HG02852 (cell line): Measurements from ENCODE around the gene CBX3.
"Not testable (repeated sequence)": the region's sequence is repeated elsewhere in the genome, so short reads cannot be mapped to it uniquely, and the experiment has no call there.

Experiments used
- ATAC-seq: cut with Tn5 transposase; IDR thresholded peaks from one replicate; pipeline ENCODE4 v1.9.1; 2021; ENCODE audit warnings: mild to moderate bottlenecking, moderate library complexity; ENCODE audit not compliant: unreplicated experiment

Gene CBX3

GRCh38 chr7:26201247-26202018 lies at the start of gene CBX3:
TSS of gene CBX3 (plus strand) at chr7:26201745. CDS start at chr7:26202999, 1,254 bp downstream.
- ATAC-seq = peak; percentile 36

GRCh38 chr7:26151953-26152781 lies 49.4 kb upstream of the CBX3 start, which contains the start of gene NFE2L3:
TSS of gene NFE2L3 (plus strand) at chr7:26152198. CDS start at chr7:26152499, 301 bp downstream.
- peak; percentile 64 for ATAC-seq

DNA sequence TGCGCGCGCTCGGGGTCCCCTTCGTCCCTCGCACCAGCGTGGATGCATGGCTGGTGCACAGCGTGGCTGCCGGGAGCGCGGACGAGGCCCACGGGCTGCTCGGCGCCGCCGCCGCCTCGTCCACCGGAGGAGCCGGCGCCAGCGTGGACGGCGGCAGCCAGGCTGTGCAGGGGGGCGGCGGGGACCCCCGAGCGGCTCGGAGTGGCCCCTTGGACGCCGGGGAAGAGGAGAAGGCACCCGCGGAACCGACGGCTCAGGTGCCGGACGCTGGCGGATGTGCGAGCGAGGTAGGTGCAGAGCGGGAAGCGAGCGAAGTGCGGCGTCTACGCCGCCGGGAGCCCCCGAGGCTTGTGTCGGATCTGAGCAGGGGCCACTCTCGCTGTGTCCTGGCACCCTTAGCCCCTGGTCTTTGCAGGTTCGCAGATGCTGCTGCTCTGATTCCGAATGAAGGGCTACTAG lies 48.7 kb upstream of the CBX3 start:
- ATAC-seq = peak; percentile 17

DNA sequence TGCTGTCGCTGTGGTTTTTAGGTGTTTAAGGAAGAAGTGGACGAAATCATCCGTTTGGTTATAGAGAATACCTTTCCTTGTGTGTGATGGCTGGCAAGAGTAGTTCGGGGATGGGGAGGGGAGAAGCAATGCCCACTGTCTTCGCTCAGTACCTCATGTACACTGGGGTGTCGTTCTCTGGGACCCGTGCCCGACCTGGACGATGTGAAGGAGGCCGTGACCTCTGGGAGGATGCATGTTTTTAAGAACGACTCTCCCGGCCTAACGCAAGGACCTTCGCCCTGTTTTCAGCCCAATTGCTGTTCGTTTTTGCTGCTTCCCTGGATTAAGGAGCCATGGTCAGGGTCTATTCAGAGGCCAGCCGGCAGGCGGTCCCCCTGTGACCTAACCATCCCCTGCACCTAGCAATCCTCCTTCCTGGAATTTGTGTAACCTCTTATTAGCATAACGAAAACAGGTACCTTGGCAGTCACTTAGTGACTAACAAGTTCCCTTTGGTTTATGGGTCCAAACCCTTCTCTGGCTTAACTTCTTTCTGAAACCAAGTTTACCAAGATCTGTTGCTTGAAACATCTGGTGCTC lies 48.2 kb upstream of the CBX3 start:
- ATAC-seq = no peak

DNA sequence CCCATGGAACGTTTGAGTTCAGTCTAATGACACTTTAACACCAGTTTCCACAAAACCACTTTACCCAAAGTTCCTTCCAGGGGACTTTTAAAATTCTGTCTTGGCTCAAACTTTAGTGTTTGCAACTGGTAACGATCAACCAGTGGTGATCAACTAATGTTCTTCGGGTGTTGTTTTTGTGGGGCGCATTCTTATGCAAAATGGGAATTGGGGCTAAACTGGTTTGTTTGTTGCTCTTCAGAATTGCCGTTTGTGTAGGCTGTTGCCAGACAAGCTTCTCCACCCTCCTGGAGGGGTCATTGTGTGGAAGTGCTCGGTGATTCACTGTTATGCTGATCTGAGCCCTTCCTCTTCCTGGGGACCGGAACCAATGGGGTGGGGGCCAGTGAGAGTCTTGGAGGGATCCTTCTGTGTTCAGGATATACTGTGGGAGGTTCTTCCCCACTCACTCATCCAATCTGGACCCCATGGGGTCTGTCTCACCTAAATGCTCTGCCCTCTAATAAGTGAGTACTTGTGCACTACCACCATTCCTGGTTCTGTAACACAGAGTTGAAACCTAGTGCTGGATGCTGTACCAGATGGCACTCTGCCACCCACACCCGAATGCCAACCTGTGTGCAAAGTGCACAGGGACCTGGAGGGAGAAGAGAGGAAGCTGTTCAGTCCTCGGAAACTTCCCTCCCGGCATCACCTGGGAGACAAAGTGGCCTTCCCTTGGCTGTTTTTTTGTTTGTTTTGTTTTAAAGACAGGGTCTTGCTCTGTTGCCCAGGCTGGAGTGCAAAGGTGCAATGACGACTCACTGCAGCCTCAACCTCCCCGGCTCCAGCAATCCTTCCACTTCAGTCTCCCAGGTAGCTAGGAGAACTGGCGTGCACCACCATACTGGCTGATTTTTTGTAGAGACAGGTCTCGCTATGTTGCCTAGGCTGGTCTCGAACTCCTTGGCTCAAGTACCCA lies 47.4 kb upstream of the CBX3 start:
- no peak for ATAC-seq

- ATAC-seq = no peak
These were observed 45.8 kb upstream of the CBX3 start for GRCh38 chr7:26155531-26156375.

DNA sequence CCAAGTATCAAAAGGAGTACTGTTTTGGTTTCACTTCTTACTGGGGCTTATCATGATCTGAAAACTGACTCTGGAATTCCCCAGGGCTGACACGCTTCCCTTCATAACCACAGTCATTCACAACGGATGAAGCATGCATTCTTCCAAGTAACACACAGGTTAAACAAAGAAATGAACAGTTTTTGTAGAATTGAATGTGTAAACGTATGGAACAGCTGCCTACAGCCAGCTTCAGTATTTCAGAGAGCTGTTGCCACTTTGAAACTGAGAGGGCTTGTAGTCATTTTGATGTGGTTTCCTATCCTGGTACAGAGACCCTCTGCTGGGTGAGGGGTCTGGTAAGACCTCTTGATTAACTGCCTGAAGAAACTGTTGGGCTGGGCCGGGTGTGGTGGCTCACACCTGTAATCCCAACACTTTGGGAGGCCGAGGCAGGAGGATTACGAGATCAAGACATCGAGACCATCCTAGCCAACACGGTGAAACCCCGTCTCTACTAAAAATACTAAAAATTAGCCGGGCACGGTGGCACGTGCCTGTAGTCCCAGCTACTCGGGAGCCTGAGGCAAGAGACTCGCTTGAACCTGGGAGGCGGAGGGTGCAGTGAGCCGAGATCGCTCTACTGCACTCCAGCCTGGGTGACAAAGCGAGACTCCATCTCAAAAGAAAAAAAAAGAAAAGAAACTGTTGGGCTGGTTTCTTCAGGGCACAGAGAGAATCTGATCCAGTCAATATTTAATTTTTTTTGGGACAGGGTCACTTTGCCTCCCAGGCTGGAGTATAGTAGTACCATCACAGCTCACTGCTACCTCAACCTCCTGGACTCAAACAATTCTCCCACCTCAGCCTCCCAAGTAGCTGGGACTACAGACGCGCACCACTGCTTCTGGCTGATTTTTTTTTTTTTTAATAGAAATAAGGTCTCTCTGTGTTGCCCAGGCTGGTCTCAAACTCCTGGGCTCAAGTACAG lies 44.8 kb upstream of the CBX3 start:
- peak; percentile 39 for ATAC-seq

DNA sequence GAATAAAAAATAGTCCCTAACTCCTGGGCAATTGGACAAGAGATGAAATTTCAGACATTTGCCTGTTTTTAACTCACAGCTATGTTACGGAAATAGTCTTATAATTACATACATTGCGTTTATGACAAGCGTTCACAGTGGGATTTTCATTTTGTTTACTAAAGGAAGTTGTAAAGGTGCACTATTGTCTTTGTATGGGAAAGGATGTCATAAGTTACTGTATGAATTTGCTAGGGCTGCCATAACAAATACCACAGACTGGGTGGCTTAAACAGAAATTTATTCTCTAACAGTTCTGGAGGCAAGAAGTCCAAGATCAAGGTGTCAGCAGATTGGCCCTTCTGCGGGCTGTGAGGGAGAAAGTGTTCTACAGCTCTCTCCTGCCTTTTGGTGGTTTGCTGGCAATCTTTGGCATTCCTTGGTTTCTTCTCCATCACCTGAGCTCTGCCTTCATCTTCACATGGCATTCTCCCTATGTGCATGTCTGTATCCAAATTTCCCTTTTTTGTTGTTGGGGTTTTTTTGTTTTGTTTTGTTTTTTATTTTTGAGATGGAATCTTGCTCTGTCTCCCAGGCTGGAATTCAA lies 43.9 kb upstream of the CBX3 start:
- no peak for ATAC-seq

DNA sequence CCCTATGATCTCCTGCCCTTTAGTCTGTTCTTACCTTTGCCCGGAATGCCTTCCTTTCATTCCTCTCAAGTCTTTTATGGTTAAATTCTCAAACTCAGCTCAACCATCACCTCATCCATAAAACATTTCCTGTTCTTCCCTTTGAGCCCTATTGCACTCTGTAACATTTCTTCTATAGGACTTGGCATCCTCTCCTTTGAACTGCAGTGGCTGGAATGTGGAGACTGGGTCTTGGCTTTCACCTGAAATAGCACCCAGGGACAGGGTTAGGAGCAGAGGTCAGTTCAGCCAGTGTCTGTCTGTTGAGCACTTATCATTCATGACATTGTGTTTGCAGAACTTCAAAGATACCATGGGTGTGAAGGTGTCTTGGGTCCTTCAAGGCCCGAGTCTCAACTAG lies 42.3 kb upstream of the CBX3 start:
- ATAC-seq = no peak

DNA sequence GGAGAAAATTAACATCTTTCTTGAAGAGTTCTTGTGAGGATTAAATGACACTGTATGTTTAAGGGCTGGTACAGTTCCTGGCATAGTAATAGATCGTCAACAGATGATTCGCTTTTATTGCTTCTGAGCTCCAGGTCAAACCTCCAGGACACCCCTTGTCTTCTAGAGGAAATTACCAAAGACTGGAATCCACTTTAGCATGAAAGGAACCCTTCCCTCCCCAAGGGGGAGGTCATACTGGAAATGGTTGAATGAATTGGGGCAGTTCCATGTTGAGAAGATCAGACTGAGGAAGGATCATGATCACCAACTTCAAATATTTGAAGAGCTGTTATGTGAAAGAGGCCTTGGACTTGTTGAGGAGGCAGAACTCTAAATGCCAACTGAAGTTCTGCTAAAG lies 40.6 kb upstream of the CBX3 start:
- ATAC-seq = no peak

GRCh38 chr7:26162431-26162830 lies 39.1 kb upstream of the CBX3 start:
- ATAC-seq = no peak

GRCh38 chr7:26163804-26164203 lies 37.7 kb upstream of the CBX3 start:
- ATAC-seq = not testable (repeated sequence)

DNA sequence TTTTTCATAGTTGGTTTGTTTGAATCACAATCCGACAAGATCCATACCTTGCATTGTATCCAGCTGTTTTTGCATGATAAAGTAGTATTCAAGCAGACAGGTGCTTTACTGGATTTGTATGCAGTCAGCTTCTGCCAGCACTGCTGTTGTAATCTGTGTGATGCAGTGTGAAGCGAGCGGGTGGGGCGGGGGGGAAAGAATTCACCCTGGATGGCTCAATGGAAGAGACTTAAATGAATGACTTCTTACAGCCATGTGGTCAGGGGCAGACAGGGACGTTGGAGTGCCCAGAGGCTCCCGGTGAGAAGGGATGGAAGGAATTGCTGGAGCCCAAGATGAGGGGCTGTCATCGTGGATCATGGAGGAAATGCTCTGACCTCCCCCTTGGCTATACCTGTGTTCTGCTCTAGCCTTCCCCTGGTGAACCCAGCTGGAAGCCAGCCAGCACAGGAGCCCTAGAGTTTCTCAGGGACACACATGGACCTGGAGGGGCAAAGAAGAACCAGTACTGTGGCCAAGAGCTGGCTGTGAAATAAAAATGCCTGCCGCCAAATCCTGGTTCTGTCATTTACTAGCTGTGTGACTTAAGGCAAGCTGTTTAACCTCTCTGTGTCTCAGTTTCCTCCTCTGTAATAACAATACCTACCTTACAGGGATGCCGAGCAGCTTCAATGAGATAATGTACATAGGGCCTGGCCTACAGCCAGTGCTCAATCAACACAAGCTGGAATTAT lies 35.4 kb upstream of the CBX3 start:
- ATAC-seq = no peak

GRCh38 chr7:26166684-26167266 lies 34.8 kb upstream of the CBX3 start:
- peak; percentile 44 for ATAC-seq

DNA sequence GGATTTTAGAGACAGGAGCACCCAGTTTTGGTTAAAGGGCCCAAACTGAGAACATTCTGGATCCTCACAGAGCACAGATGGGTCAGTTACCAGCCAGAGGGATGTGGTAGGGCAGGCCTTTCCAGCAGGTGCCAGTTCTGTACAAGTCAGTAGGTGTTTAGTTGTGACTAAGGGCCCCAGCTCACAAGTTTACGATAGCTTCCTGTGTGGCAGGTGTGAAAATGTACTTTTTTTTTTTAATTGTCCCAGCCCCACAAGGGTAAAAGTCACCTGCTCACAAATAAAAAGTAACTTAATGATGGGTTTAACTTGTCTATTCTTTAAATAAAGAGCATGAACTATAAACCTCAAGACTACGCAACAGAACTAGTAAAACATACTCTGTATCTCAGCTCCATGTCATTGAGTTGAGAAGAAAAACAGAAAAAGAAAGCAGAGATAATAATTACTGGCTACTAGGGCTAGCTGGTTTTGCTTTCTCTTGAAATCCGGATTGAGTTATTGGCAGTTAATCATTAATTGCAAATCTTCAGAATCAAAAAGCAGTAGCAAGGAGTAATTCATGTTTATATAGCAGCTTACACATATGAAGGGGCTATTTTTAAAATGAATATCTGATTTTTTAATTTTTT lies 34.1 kb upstream of the CBX3 start:
- ATAC-seq = peak; percentile 68

DNA sequence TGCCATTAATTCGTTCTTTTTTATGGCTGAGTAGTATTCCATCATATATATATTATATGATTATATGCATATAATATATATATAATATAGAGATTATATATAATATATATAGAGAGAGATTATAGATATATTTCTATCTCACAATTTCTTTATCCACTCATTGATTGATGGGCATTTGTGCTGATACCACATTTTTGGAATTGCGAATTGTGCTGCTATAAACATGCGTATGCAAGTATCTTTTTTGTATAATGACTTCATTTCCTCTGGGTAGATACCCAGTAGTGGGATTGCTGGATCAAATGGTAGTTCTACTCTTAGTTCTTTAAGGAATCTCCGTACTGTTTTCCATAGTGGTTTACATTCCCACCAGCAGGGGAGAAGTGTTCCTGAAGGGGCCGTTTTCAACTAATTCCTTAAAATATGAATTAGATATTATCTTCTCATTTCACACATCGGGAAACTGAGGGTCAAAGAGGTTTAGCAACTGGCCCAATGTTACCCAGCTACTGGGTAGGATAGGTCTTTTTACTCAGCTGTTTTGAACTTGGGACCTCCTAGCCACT lies 33.0 kb upstream of the CBX3 start:
- no peak for ATAC-seq
